ENCODE results near the gene TBC1D1. TPM values are rescaled to one million over a fixed set of nuclear protein-coding genes. Genes with fewer than 3 reads are reported as not detected.

TBC1D1 gene
- polyA plus RNA-seq, 1 donor from 2014 or later, result 23.2 TPM

DNA sequence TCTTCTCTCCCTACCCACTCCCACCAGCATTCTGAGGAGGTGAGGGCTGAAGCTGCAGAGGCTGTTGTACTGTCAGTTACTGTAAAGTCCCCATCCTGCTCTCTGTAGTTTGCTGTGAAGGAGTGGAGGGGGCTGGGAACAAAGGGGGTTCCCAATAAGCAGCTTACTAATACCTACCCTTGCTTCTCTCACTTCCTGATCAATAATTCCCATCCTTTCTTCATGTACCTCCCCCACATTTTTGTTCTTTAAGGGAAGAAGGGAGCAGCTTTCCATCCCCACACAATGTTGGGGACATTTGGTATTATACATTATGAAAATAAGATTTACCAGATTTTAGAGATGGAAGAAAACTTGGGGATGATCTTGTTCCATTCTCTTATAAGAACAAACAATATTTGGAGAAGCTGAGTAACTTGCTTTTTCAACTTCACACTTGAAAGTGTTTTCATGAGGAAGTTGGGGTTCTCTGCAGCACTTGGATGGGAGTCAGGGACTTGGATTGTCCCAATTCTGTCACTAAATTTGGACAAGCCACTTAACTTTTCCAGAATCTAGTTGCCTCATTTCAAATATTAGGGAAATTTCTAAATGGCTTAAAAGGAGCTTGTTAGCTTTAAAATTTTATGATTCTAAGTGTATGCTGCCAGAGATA is 5.4 kb downstream of the TBC1D1 start:
- Histone ChIP-seq H3K27me3 (ENCODE audit: insufficient read depth, low read depth, low read length) (peaks cover 19% of the 10 kb centered on the region), H3K27ac (ENCODE audit: low read length) (no peak overlapping the region), H3K79me2 (replicated peaks; ENCODE audit: insufficient read depth, low read length) (no peaks in the 10 kb centered on the region), H4K20me1 (ENCODE audit: insufficient read depth) (no peaks in the 10 kb centered on the region), H3K4me3 (ENCODE audit: low read length) (no peak overlapping the region), H3F3A (ENCODE audit: insufficient read depth, low read length, poor library complexity, severe bottlenecking) (no peaks in the 10 kb centered on the region), H3K36me3 (ENCODE audit: insufficient read depth, low read length) (no peaks in the 10 kb centered on the region), H3K4me2 (ENCODE audit: low read length) (no peak overlapping the region), H3K9ac (ENCODE audit: low read length) (no peak overlapping the region), H3K9me2 (ENCODE audit: insufficient read depth, low read length) (no peaks in the 10 kb centered on the region), H2AFZ (ENCODE audit: low read depth, low read length) (no peak overlapping the region), H3K9me3 (ENCODE audit: low read length) (no peaks in the 10 kb centered on the region)
- TF ChIP-seq EZH2 (IDR thresholded peaks at IDR 0.05; ENCODE audit: borderline replicate concordance, insufficient read depth, low read length, poor library complexity, severe bottlenecking) (no peak), MXI1 (conservative IDR thresholded peaks at IDR 0.05; ENCODE audit: poor library complexity, severe bottlenecking) (no peak), RAD21 (conservative IDR thresholded peaks at IDR 0.05) (no peak), EP300 (conservative IDR thresholded peaks at IDR 0.05; ENCODE audit: poor library complexity, severe bottlenecking) (no peak), POLR2AphosphoS5 (IDR thresholded peaks at IDR 0.05) (no peak)
- TF ChIP-seq, protein P1, sequence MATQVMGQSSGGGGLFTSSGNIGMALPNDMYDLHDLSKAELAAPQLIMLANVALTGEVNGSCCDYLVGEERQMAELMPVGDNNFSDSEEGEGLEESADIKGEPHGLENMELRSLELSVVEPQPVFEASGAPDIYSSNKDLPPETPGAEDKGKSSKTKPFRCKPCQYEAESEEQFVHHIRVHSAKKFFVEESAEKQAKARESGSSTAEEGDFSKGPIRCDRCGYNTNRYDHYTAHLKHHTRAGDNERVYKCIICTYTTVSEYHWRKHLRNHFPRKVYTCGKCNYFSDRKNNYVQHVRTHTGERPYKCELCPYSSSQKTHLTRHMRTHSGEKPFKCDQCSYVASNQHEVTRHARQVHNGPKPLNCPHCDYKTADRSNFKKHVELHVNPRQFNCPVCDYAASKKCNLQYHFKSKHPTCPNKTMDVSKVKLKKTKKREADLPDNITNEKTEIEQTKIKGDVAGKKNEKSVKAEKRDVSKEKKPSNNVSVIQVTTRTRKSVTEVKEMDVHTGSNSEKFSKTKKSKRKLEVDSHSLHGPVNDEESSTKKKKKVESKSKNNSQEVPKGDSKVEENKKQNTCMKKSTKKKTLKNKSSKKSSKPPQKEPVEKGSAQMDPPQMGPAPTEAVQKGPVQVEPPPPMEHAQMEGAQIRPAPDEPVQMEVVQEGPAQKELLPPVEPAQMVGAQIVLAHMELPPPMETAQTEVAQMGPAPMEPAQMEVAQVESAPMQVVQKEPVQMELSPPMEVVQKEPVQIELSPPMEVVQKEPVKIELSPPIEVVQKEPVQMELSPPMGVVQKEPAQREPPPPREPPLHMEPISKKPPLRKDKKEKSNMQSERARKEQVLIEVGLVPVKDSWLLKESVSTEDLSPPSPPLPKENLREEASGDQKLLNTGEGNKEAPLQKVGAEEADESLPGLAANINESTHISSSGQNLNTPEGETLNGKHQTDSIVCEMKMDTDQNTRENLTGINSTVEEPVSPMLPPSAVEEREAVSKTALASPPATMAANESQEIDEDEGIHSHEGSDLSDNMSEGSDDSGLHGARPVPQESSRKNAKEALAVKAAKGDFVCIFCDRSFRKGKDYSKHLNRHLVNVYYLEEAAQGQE (IDR thresholded peaks at IDR 0.05; ENCODE audit: borderline replicate concordance), result no peak
- TF ChIP-seq, protein P2, sequence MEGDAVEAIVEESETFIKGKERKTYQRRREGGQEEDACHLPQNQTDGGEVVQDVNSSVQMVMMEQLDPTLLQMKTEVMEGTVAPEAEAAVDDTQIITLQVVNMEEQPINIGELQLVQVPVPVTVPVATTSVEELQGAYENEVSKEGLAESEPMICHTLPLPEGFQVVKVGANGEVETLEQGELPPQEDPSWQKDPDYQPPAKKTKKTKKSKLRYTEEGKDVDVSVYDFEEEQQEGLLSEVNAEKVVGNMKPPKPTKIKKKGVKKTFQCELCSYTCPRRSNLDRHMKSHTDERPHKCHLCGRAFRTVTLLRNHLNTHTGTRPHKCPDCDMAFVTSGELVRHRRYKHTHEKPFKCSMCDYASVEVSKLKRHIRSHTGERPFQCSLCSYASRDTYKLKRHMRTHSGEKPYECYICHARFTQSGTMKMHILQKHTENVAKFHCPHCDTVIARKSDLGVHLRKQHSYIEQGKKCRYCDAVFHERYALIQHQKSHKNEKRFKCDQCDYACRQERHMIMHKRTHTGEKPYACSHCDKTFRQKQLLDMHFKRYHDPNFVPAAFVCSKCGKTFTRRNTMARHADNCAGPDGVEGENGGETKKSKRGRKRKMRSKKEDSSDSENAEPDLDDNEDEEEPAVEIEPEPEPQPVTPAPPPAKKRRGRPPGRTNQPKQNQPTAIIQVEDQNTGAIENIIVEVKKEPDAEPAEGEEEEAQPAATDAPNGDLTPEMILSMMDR (IDR thresholded peaks at IDR 0.05; ENCODE audit: poor library complexity, severe bottlenecking), result no peak

DNA sequence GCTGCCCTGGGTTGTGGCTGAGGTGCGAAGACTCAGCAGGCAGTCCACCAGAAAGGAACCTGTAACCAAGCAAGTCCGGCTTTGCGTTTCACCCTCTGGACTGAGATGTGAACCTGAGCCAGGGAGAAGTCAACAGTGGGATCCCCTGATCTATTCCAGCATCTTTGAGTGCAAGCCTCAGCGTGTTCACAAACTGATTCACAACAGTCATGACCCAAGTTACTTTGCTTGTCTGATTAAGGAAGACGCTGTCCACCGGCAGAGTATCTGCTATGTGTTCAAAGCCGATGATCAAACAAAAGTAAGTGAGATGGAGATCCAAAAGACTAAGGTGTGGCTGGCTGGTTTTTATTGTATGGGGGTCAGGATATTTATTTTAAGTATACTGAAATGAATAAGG is 11.3 kb downstream of the TBC1D1 start:
- no peaks in the 10 kb centered on the region for H3K79me2 ChIP-seq (replicated peaks; ENCODE audit: insufficient read depth, low read length)
- no peaks in the 10 kb centered on the region for H4K20me1 ChIP-seq (ENCODE audit: insufficient read depth)
- H3F3A ChIP-seq (ENCODE audit: insufficient read depth, low read length, poor library complexity, severe bottlenecking), result no peaks in the 10 kb centered on the region
- no peaks in the 10 kb centered on the region for H3K27me3 ChIP-seq (ENCODE audit: insufficient read depth, low read depth, low read length)
- H3K4me3 ChIP-seq (ENCODE audit: low read length), result no peak overlapping the region
- no peaks in the 10 kb centered on the region for H3K9me2 ChIP-seq (ENCODE audit: insufficient read depth, low read length)
- no peaks in the 10 kb centered on the region for H3K36me3 ChIP-seq (ENCODE audit: insufficient read depth, low read length)
- no peaks in the 10 kb centered on the region for H3K9me3 ChIP-seq (ENCODE audit: low read length)
- no peak for TF ChIP-seq POLR2AphosphoS5 (IDR thresholded peaks at IDR 0.05)
- TF ChIP-seq RAD21 (conservative IDR thresholded peaks at IDR 0.05), result no peak
- TF ChIP-seq, protein P1 (IDR thresholded peaks at IDR 0.05; ENCODE audit: borderline replicate concordance), result no peak
- TF ChIP-seq, protein P2 (IDR thresholded peaks at IDR 0.05; ENCODE audit: poor library complexity, severe bottlenecking), result no peak
- TF ChIP-seq EP300 (conservative IDR thresholded peaks at IDR 0.05; ENCODE audit: poor library complexity, severe bottlenecking), result no peak
- no peak for TF ChIP-seq TAF1 (IDR thresholded peaks at IDR 0.05; ENCODE audit: low read depth)
- no peak for TF ChIP-seq SMC3 (conservative IDR thresholded peaks at IDR 0.05; ENCODE audit: poor library complexity)
- TF ChIP-seq MXI1 (conservative IDR thresholded peaks at IDR 0.05; ENCODE audit: poor library complexity, severe bottlenecking), result no peak
- TF ChIP-seq EZH2 (IDR thresholded peaks at IDR 0.05; ENCODE audit: borderline replicate concordance, insufficient read depth, low read length, poor library complexity, severe bottlenecking), result no peak
- no peak overlapping the region for H3K4me2 ChIP-seq (ENCODE audit: low read length)
- no peak overlapping the region for H2AFZ ChIP-seq (ENCODE audit: low read depth, low read length)
- H3K9ac ChIP-seq (ENCODE audit: low read length), result no peak overlapping the region
- no peak overlapping the region for H3K27ac ChIP-seq (ENCODE audit: low read length)

Measured in neural cell (in vitro differentiated cells).